ENCODE measurements around the gene C18orf63.
A peak's percentile ranks its signal among the peaks of the same experiment; 100 is the strongest.
"Not testable (repeated sequence)": the region's sequence is repeated elsewhere in the genome, so short reads cannot be mapped to it uniquely, and the experiment has no call there.

Gene C18orf63

DNA sequence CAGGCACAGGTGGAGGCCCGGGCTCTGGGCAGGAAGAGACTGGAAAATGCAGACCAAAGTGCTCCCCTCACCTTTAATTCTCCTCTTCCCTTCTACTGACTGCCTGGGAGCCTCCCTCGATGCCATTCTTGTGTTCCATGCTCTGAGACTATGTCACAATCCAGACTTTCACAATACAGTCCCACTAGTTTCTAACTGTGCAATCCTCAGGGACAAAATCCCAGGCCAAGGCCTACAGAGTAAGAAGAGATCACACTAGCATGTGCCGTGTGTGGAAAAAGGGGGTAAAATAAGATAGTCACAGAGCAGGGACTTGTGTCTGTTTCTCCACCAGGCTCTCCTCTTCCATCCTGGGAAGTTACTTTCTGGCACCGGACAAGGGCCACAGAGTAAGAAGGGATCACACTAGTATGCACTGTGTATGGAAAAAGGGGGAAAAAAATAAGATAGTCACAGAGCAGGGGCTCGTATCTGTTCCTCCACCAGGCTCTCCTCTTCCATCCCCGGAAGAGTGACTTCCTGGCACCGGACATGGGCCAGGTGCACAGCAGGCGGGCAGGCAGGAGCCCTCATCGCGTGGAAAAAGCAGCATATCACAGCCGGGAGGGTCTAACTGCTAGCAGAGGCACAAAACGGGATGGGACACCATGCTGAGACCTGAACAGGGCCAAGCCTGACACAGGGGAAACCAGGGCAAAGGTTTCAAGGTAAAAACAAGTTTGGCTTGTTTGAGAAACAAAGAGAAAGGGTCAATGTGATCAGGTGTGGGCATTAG, 33.5 kb upstream of the C18orf63 start:
- no peak for DNase-seq
- no peak for TF ChIP-seq GATA1 (IDR thresholded peaks at IDR 0.05; ENCODE audit: low read depth, low read length)

GRCh38 chr18:74282755-74283554, 32.7 kb upstream of the C18orf63 start:
- no peak for DNase-seq
- no peak for TF ChIP-seq GATA1 (IDR thresholded peaks at IDR 0.05; ENCODE audit: low read depth, low read length)
- TF ChIP-seq POLR2A (IDR thresholded peaks at IDR 0.05; ENCODE audit: low read length) = no peak

GRCh38 chr18:74283646-74284045, 32.0 kb upstream of the C18orf63 start:
- no peak for DNase-seq
- TF ChIP-seq GATA1 (IDR thresholded peaks at IDR 0.05; ENCODE audit: low read depth, low read length) = no peak
- TF ChIP-seq POLR2A (IDR thresholded peaks at IDR 0.05; ENCODE audit: low read length) = no peak

- no peak for DNase-seq
- TF ChIP-seq POLR2A (IDR thresholded peaks at IDR 0.05; ENCODE audit: low read length) = no peak
- TF ChIP-seq GATA1 (IDR thresholded peaks at IDR 0.05; ENCODE audit: low read depth, low read length) = no peak
These were observed 31.3 kb upstream of the C18orf63 start for GRCh38 chr18:74284191-74284979.

DNA sequence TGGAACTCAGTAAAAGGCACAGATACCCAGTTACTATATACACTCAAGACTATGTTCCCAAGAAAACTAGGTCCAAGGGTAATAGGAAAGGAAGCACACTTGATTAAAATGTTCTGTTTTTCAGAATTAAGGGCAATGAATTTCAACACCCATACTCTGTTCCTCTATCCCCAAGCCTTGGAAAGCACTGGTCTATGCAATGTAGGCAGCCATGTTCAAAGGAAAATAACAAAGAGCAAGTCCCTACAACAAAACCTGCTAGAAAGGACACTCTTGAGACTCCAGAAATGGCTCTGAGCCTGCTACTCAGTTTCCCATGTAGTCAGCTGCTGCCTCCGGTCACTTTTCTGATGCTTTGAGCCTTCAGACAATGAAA, 30.7 kb upstream of the C18orf63 start:
- DNase-seq = no peak
- TF ChIP-seq POLR2A (IDR thresholded peaks at IDR 0.05; ENCODE audit: low read length) (no peak), GATA1 (IDR thresholded peaks at IDR 0.05; ENCODE audit: low read depth, low read length) (no peak)

DNA sequence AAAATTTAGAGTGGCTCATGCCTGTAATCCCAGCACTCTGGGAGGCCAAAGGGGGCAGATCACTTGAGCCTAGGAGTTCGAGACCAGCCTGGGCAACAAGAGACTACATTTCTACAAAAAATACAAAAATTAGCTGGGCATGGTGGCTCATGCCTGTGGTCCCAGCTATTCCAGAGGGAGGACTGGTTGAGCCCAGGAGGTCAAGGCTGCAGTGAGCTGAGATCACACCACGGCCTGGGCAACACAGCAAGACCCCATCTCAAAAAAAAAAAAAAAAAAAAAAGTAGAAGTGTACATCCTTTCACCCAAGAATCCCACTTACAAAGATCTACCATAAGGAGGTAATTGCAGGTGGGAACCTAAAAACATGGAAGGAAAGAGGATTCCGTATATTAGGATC, 30.1 kb upstream of the C18orf63 start:
- not testable (repeated sequence) for DNase-seq

GRCh38 chr18:74286106-74286855, 29.4 kb upstream of the C18orf63 start:
- TF ChIP-seq POLR2A (IDR thresholded peaks at IDR 0.05; ENCODE audit: low read length) = no peak
- no peak for TF ChIP-seq GATA1 (IDR thresholded peaks at IDR 0.05; ENCODE audit: low read depth, low read length)
- DNase-seq = no peak

DNA sequence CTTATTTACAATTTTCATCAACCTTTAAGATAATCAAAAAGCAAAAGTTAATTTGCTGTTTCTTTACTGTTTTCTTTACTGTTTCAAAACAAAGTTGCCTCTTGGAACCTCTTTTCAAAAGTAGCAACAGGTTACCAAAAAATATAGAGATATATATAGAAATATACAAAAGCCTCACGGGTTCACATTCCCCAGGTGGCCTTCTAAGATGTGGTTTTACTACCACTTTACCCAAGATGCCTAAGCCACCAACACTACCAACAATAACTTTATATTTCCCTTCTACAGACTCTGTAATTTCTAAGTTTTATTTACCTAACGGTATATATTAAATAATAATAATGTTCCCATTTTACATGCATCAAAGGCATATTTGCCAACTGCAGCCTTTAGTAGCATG, 28.8 kb upstream of the C18orf63 start:
- TF ChIP-seq GATA1 (IDR thresholded peaks at IDR 0.05; ENCODE audit: low read depth, low read length) (no peak), POLR2A (IDR thresholded peaks at IDR 0.05; ENCODE audit: low read length) (no peak)
- DNase-seq = no peak

DNA sequence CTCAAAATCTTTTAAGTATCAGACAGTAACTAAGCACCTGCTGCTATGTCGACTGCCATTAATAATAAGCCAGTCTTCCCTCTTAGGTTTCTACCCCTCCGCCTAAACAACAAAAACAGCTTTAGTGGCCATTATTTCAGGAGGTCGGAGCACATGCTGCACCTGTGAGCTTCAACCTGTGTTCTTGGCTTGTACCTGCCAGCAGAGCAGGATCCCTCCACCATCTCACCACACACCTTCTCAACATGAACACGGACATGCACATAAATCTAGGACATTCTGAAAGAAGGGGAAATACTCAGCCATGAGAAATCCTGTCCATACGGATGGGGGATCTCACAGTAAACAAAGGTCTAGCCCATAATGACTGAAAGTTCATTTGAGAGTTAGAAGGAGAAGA, 27.6 kb upstream of the C18orf63 start:
- no peak for DNase-seq
- TF ChIP-seq GATA1 (IDR thresholded peaks at IDR 0.05; ENCODE audit: low read depth, low read length) (no peak), POLR2A (IDR thresholded peaks at IDR 0.05; ENCODE audit: low read length) (no peak)

DNA sequence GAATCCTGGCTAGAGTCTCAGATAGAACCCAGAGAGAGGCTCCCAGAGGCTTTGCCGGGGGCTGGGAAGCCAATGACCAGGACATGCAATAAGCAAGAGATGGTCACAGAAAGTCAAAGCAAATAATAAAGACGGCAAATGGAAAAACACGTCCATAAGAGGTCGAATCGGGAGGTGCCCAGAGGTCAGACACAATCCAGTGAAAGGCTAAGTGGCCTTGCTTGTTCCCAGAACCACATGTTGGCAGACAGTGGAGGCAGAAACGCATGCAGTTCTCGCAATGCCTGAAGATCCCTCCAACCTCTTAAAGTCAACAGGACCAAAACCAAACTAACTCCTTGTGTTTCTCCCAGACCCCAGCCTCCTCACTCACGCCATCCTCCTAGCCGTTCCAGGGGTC, 26.9 kb upstream of the C18orf63 start:
- no peak for TF ChIP-seq POLR2A (IDR thresholded peaks at IDR 0.05; ENCODE audit: low read length)
- no peak for TF ChIP-seq GATA1 (IDR thresholded peaks at IDR 0.05; ENCODE audit: low read depth, low read length)
- peak in 1 of 2 experiments; percentile 26 for DNase-seq

DNA sequence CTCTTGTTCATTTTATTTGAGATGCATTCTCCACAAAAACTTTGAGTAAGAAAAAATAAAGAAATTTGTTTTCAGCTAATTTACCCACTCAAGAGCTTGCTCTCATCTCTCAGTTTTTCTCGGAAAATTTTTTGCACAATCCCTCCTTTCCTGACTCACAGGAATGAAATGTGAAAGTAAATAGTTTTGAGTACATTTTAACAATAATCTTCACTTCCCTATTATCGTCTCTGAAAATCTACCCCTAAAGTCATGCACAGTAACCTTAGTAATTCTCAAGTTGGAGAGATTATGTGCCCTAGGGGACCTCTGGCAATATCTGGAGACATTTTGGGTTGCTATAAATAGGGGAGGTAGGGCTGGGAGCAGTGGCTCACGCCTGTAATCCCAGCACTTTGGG, 26.5 kb upstream of the C18orf63 start:
- TF ChIP-seq GATA1 (IDR thresholded peaks at IDR 0.05; ENCODE audit: low read depth, low read length) (no peak), POLR2A (IDR thresholded peaks at IDR 0.05; ENCODE audit: low read length) (no peak)

DNA sequence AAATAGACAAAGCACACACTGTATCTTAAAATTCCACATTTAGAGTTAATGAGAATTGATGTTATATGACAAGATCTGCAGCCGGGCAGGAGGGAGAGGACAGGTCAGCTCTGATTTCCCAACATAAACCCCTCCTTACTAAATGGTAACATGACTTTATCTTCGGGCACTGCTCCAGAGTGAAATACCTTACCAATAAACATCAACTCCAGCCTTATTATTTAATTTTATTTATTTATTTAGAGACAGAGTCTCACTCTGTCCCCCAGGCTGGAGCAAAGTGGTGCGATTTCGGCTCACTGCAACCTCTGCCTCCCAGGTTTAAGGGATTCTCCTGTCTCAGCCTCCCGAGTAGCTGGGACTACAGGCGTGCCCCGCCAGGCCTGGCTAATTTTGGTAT, 25.6 kb upstream of the C18orf63 start:
- peak in 1 of 2 experiments; percentile 36 for DNase-seq

More for the DNA sequence above, 26.5 kb upstream of the C18orf63 start:
- DNase-seq = no peak

GRCh38 chr18:74290794-74291471, 24.7 kb upstream of the C18orf63 start:
- DNase-seq = peak; percentile 57 to 62

More for the DNA sequence above, 25.6 kb upstream of the C18orf63 start:
- TF ChIP-seq POLR2A (IDR thresholded peaks at IDR 0.05; ENCODE audit: low read length) (no peak), GATA1 (IDR thresholded peaks at IDR 0.05; ENCODE audit: low read depth, low read length) (no peak)

More at GRCh38 chr18:74290794-74291471, 24.7 kb upstream of the C18orf63 start:
- TF ChIP-seq POLR2A (IDR thresholded peaks at IDR 0.05; ENCODE audit: low read length) = no peak
- no peak for TF ChIP-seq GATA1 (IDR thresholded peaks at IDR 0.05; ENCODE audit: low read depth, low read length)

Data from erythroblast (primary cell).